Measurements from ENCODE around the gene TNRC18. TPM values are rescaled to one million over a fixed set of nuclear protein-coding genes. Genes with fewer than 3 reads are reported as not detected.

Gene TNRC18
- polyA plus RNA-seq, 1 of the 3 experiments (the other 2 are of a cell fraction) = 34.4 TPM

DNA sequence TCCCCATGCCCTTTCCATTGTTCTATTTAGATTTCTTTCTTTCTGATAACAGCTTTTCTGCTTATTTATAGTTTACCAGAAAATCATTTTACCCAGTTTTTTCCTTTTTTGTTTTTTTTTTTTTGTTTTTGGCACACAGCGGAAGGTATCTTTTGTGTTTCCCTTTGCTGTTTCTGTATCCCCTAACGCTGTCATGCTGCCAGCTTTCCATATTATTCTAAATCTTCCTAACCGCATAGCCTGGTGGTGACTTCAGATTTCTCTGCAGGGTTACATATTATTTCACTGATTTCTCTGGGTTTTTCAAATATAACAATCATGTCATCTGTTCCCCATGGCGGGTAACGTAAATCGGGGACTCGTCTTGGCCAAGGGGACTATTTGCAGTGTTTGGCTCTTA lies 144.9 kb downstream of the TNRC18 start:
- Histone ChIP-seq H3K4me3 (ENCODE audit: low read depth in 2 of 2, low read length in 1 of 2) (no peak overlapping the region), H3K9me3 (no peaks in the 10 kb centered on the region), H2AFZ (ENCODE audit: low read depth) (no peak overlapping the region), H3K79me2 (ENCODE audit: insufficient read depth) (no peaks in the 10 kb centered on the region), H3K9me2 (no peaks in the 10 kb centered on the region), H3K4me1 (ENCODE audit: control insufficient read depth in 1 of 2, insufficient read depth in 2 of 2, low read depth in 1 of 2, low read length in 1 of 2) (peaks cover 0 to 26% of the 10 kb centered on the region in 2 experiments; a peak in 1 of 4 replicates), H3F3A (replicated peaks; ENCODE audit: insufficient read depth) (peaks cover 22% of the 10 kb centered on the region), H3K9ac (no peak overlapping the region), H3K27ac (ENCODE audit: low read depth in 2 of 2, low read length in 1 of 2) (no peak overlapping the region), H3K36me3 (replicated peaks in 1 of 2; ENCODE audit: control insufficient read depth in 1 of 2, insufficient read depth in 2 of 2, low read length in 1 of 2) (no peaks in the 10 kb centered on the region), H4K20me1 (ENCODE audit: insufficient read depth) (no peaks in the 10 kb centered on the region), H3K27me3 (ENCODE audit: insufficient read depth) (peaks cover 7% of the 10 kb centered on the region; the same call in 1 of the 2 replicates), H3K4me2 (no peak overlapping the region)
- whole genome bisulfite sequencing (ENCODE audit: low lambda C conversion rate) = 84% methylated on average over 7 of the region's 7 CpGs
- POLR2A ChIA-PET = no interaction called here
- CTCF ChIA-PET = interaction anchor here (3.2 kb wide), 1 partner anchor 38 kb away, joined by 19 read pairs; no protein-coding TSS in a partner anchor
- DNase-seq = no peak
- TF ChIP-seq JUND (IDR thresholded peaks at IDR 0.05) (no peak), GATA2 (CRISPR knock-in tag; IDR thresholded peaks at IDR 0.05) (no peak), TAF1 (IDR thresholded peaks at IDR 0.05; ENCODE audit: borderline replicate concordance, low read depth, low read length) (no peak), NFIC (IDR thresholded peaks at IDR 0.05; ENCODE audit: borderline replicate concordance) (no peak), SIN3A (IDR thresholded peaks at IDR 0.05; ENCODE audit: borderline replicate concordance, low read depth, low read length) (no peak), RFX5 (IDR thresholded peaks at IDR 0.05; ENCODE audit: low read length) (no peak), TEAD4 (IDR thresholded peaks at IDR 0.05; ENCODE audit: borderline replicate concordance, insufficient read depth) (no peak), CHD2 (IDR thresholded peaks at IDR 0.05; ENCODE audit: low read length, partially characterized antibody) (no peak), MEF2A (IDR thresholded peaks at IDR 0.05; ENCODE audit: borderline replicate concordance, low read depth) (no peak), EZH2phosphoT487 (IDR thresholded peaks at IDR 0.05; ENCODE audit: borderline replicate concordance, low read depth) (no peak), FOXJ3 (CRISPR knock-in tag; IDR thresholded peaks at IDR 0.05) (no peak), RAD21 (IDR thresholded peaks at IDR 0.05; ENCODE audit: low read length) (no peak)
- TF ChIP-seq, protein P1, sequence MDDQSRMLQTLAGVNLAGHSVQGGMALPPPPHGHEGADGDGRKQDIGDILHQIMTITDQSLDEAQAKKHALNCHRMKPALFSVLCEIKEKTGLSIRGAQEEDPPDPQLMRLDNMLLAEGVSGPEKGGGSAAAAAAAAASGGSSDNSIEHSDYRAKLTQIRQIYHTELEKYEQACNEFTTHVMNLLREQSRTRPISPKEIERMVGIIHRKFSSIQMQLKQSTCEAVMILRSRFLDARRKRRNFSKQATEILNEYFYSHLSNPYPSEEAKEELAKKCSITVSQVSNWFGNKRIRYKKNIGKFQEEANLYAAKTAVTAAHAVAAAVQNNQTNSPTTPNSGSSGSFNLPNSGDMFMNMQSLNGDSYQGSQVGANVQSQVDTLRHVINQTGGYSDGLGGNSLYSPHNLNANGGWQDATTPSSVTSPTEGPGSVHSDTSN (IDR thresholded peaks at IDR 0.05) = no peak
- TF ChIP-seq, protein P2, sequence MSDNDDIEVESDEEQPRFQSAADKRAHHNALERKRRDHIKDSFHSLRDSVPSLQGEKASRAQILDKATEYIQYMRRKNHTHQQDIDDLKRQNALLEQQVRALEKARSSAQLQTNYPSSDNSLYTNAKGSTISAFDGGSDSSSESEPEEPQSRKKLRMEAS (IDR thresholded peaks at IDR 0.05; ENCODE audit: low read depth) = no peak
- TF ChIP-seq, protein P3, sequence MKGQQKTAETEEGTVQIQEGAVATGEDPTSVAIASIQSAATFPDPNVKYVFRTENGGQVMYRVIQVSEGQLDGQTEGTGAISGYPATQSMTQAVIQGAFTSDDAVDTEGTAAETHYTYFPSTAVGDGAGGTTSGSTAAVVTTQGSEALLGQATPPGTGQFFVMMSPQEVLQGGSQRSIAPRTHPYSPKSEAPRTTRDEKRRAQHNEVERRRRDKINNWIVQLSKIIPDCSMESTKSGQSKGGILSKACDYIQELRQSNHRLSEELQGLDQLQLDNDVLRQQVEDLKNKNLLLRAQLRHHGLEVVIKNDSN (IDR thresholded peaks at IDR 0.05; ENCODE audit: borderline replicate concordance, low read depth) = no peak
- TF ChIP-seq, protein P4, sequence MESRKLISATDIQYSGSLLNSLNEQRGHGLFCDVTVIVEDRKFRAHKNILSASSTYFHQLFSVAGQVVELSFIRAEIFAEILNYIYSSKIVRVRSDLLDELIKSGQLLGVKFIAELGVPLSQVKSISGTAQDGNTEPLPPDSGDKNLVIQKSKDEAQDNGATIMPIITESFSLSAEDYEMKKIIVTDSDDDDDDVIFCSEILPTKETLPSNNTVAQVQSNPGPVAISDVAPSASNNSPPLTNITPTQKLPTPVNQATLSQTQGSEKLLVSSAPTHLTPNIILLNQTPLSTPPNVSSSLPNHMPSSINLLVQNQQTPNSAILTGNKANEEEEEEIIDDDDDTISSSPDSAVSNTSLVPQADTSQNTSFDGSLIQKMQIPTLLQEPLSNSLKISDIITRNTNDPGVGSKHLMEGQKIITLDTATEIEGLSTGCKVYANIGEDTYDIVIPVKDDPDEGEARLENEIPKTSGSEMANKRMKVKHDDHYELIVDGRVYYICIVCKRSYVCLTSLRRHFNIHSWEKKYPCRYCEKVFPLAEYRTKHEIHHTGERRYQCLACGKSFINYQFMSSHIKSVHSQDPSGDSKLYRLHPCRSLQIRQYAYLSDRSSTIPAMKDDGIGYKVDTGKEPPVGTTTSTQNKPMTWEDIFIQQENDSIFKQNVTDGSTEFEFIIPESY (IDR thresholded peaks at IDR 0.05; ENCODE audit: borderline replicate concordance, low read depth) = no peak

Measured in SK-N-SH (cell line).